Raji (cell line): ENCODE data around the gene UBR1.
A peak's percentile ranks its signal among the peaks of the same experiment; 100 is the strongest.

Experiments
- POLR2A ChIP-seq: IDR thresholded peaks from 2 replicates; pipeline ENCODE4 v1.6.1; 2011; ENCODE audit warnings: low read depth, low read length, control low read depth; ENCODE audit not compliant: insufficient read depth

Gene UBR1

GRCh38 chr15:43105778-43106485 lies at the start of gene UBR1:
Gene UBR1 (minus strand): TSS chr15:43106038. CDS start chr15:43106022, 16 bp downstream.
- TF ChIP-seq POLR2A: peak; percentile 86

GRCh38 chr15:43153269-43153668 lies 47.4 kb upstream of the UBR1 start:
- TF ChIP-seq POLR2A: no peak

DNA sequence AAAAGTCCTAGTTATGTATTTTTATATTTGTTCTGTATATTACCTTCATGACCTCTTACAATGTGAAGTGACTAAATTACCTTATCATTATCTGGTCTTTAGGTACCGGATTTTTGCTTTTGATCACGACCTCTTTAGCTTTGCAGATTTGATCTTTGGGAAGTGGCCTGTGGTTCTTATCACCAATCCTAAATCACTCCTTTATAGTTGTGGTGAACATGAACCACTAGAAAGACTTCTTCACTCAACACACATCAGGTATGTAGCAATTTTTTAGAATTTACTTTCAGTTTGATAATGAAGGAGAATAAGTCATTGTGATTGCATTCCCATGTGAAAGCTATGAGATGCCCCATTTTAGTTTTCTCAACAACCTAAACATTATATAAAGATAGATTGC lies 45.9 kb upstream of the UBR1 start:
- no peak for TF ChIP-seq POLR2A

GRCh38 chr15:43150191-43150929 lies 44.5 kb upstream of the UBR1 start:
- no peak for TF ChIP-seq POLR2A

- no peak for TF ChIP-seq POLR2A
Measured at GRCh38 chr15:43146184-43146583, 40.3 kb upstream of the UBR1 start.

DNA sequence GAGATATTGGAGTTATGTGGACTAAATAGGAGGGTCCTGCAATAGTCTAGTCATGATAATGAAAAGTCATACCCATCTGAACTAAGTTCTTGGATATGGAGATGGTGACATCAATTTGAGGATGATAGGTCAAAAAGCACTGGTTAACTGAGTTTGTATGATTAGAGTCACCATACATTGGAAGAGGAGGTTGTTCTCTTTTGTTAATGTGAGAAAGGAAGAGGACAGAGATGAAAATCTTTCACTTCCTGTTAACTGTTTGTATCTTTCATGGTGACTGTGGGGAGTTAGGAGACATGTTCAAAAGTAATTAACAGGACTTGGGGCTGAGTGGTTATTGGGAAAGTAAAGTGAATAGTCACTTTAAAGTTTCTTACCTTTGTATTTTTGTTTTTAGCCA lies 38.7 kb upstream of the UBR1 start:
- no peak for TF ChIP-seq POLR2A

DNA sequence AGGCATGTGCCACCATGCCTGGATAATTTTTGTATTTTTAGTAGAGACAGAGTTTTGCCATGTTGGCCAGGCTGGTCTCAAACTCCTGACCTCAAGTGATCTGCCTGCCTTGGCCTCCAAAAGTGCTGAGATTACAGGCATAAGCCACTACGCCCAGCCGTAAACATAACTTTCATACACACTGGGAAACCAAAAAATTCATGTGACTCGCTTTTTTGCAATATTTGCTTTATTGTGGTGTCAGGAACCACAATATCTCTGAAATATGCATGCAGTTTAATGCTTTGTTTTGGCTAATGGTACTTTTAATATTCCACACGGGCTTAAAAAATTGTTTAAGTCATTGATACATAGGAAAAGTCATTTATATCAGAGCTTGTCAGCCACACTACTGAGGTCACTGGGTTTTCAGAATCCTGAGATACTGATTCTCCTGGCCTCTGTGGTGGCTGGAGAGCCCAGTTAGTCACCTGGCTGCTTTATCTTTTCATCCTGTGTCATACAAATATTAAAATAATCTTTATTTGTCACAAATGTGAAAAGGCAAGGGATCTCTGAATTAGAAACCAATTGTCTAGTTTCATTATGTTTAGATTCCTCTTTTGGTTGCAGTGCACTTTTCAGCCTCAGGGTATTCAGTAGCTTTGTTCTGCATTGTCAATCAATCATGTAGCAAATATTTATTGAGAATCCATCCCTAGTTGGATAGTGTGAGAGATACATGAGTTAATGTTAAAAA lies 37.5 kb upstream of the UBR1 start:
- no peak for TF ChIP-seq POLR2A

DNA sequence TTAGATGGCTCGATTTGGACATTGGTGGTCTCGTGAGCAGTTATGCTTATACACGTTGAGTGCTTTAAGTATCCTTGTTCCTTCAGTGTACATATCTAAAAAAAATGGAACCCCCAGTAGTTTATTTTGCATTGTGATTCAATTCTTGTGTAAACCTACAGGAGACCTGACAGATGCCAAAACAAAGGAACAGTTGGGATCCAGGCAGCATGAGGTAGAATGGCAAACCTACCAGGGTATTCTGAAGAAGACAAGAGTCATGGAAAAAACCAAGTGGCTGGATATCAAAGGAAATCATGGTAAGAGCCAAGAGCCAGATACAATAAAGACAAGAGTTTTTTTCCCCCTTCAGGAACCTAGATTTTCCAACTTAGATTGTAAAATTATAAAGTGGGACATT lies 29.5 kb upstream of the UBR1 start:
- TF ChIP-seq POLR2A: no peak

GRCh38 chr15:43134157-43134635 lies 28.4 kb upstream of the UBR1 start:
- no peak for TF ChIP-seq POLR2A

GRCh38 chr15:43133430-43134156 lies 27.8 kb upstream of the UBR1 start, which contains the start of gene TMEM62:
Gene TMEM62 (plus strand): TSS chr15:43133586. CDS start chr15:43133803, 217 bp downstream.
- peak; percentile 92 for TF ChIP-seq POLR2A

GRCh38 chr15:43132830-43133429 lies 27.1 kb upstream of the UBR1 start:
- TF ChIP-seq POLR2A: no peak

GRCh38 chr15:43128980-43129335 lies 23.1 kb upstream of the UBR1 start:
- no peak for TF ChIP-seq POLR2A

DNA sequence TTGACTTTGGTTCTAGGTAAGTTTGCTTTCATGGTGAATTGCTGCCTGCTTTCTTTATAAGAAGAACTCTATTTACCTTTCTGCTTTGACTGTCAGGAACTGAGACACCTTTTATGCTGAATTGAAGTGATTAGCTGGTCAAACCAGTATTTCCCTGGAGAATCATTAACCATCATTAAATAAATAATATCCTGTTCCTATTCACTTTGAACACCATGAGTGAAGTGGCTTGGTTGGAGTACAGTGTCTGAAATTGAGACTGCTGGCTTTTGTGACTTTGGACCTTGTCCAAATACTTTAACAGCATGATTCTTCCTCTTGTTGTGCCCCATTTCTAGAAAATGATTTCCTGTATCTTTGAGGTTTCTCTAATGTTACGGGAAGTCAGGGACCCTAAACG lies 21.9 kb upstream of the UBR1 start:
- TF ChIP-seq POLR2A: no peak

- TF ChIP-seq POLR2A: no peak
Measured at GRCh38 chr15:43126356-43126755, 20.5 kb upstream of the UBR1 start.

- TF ChIP-seq POLR2A: no peak
Measured at GRCh38 chr15:43125100-43125661, 19.3 kb upstream of the UBR1 start.

GRCh38 chr15:43121863-43122262 lies 16.0 kb upstream of the UBR1 start:
- TF ChIP-seq POLR2A: no peak
